Limb (tissue), 2 donors: Measurements from ENCODE around the gene HOXB5.

Source experiments
- DNase-seq, 2 donors: peaks; one replicate each; pipeline ENCODE4 v3.0.0-alpha.2; 2016; ENCODE audit errors: extremely low spot score in 2 of 2

Gene HOXB5

GRCh38 chr17:48563385-48563838, 30.2 kb downstream of the HOXB5 start:
- DNase-seq: peak in 1 of 2 donors; percentile 61

- no peak for DNase-seq
Measured at GRCh38 chr17:48562934-48563333, 30.6 kb downstream of the HOXB5 start.

GRCh38 chr17:48561884-48562810, 31.4 kb downstream of the HOXB5 start:
- no peak for DNase-seq

DNA sequence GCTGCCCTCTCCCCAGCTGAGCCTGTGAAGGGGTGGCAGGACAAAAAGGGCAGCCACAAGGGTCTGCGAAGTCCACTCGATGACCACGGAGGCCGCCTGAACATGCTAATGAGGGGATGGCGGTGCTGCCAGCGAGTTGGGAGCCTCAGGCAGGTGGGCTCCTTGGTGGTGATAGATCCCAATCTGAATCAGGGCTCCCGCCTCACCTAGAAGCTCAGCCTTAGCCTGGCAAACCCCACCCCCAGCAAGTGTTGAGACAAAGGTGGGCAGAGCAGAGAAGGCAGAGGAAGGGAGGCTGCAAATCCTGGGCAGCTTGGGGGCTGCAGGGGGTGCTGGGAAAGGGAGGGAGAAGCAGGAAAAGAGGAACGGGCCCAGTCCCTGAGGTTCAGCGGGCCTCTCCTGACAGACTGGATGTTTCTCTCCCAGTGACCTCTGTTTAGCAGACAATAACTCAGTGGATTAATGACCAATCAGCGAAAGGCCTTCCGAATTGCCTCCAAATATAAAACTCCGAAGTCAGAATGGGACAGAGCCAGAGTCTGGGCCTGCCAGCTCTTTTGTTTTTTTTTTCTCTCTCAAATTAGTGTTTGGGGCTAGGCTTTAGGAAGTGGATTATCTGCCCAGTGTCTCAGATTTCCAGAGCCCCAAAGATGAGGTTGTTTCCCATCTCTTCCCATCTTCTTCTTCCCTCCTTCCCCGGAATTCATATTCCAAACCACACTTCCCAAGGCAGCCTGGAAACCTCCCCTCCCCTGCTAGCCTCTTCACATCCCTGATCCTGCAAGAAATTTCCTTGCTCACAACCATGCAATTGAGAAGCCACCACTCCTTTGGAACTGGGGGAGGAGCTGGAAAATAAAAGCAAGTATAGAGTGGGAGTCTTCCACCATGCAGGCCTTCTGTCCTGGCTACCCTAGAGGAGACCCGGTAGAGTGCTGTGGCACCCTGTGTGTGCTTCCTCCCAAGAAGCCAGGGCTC, 33.5 kb downstream of the HOXB5 start:
- no peak for DNase-seq

DNA sequence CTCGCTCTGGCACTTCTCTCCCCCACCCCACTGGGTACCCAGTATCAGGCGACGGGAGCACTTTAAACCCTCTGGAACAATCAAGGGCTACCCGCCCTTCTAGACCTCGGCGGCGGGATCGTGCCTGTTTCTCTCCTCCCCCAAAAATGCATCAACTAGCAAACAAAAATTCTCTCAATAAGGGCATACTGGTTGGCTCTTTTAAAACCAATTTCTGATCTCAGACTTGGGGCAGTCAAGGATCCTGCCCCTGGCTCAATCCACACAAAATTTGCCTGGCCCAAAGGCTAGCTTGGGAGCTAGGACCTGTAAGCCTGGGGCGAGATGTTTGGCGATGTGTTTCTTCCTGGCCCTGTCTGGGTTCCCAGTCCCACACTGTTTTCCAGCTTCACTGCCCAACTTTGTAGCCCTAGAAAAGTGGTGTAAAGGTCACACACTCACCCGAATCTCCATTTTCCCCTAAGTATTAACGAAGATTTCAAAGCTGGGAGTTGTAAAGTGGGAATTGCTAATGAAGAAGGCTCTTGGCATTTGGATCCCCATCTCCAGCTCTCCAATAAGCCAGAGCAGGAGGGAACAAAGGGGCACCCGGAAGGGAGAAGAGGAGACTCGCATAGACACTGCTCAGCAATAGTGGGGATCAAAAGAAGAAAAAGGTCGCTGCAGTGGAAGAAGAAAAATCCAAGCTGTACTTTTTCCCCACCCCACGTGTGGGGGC, 34.3 kb downstream of the HOXB5 start:
- DNase-seq: no peak

DNA sequence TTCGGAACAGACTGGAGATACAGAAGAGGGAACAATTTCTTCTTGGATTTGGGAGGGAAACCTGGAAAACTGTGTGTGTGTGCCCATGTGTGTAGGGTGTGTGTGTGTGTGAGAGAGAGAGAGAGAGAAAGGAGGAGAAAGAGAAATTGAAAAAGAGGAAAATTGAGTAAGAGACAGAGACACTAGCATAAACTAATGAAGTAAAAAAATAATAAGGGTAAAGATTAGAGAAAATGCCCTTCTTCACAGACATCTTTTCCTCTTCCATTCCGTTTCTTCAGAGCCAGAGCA, 34.8 kb downstream of the HOXB5 start:
- DNase-seq: no peak

DNA sequence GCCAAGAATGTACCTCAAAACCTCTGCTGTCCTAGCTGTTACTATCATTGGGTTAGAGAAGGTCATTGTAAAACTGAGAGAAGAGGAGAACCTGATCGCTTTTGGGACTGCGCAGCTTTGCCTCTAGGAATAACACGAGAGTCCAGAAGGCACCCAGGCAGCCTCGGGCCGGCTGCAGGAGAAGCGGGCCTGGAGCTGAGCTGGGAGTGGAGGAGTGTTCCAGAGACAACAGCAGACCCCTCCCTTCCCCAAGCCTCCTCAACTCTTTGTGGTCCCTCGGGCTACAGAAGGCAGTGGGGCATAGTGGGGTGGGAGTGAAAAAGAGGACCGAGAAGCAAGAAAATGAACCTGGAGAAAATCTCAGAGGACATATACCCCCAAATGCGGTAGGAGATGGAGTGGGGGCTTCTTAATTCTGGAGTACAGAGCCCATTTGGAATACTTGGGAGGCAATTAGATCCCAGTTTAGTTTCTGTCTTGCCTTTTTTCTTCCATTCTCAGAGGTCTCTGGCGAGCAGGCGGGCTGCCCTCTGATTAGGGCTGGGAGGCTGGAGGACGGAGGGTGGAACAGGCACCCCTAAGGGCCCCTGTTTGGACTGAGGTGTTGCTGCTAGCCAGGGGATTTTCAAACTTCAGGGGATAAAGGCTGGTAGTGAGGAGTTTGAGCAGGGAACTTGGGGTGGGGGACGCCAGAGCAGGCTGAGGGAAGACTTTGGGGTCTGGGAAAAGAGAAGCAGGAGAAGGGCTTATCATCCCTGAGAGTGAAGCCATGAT, 35.3 kb downstream of the HOXB5 start:
- peak in 1 of 2 donors; percentile 45 for DNase-seq

GRCh38 chr17:48556576-48557401, 36.8 kb downstream of the HOXB5 start:
- DNase-seq: peak in 1 of 2 donors; percentile 38

- peak in 1 of 2 donors; percentile 41 for DNase-seq
Measured at GRCh38 chr17:48556229-48556575, 37.4 kb downstream of the HOXB5 start.

DNA sequence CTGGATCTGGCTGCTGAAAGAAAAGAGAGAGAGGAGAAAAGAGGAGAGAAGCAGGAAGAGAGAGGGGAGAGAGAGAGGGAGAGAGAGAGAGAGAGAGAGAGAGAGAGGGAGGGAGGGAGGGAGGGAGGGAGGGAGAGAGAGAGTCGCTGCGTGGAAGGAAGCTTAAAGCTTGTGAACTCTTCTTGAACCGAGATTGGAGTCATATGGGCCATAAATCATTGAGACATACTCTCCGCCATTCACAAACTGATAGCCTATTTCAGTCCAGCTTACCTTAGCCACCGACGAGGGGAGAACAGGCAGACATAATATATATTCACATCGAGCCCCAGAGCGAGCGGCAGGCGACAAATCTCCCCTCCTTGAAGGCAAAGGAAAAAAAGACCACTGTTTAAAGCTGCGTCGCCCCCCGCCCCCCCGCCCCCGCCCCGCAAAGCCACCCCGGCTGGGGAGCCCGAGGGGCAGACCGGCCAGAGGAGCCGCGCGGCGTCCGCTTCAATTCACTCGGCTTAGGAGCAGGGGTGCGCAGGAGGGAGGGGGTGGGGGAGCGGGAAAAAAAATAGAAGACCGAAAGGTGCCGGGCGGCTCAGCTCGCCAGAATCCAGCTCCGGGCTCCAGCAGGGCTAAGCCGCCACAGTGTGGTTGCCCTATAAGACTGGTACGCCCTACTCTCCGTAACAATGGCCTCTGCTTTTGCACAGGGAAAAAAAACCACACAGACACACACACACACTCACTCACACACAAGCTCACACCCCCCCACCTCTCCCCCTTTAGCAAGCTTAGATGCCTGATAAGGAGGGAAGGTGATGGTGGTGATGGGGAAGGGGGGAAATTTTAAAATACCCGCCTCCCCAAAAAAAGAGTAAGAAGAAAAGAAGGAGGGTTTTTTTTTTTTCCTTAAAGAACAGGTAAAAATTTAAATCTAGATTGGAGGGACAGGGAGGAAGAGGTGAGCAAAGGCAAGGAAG, 38.0 kb downstream of the HOXB5 start:
- DNase-seq: peak; percentile 80 to 85

DNA sequence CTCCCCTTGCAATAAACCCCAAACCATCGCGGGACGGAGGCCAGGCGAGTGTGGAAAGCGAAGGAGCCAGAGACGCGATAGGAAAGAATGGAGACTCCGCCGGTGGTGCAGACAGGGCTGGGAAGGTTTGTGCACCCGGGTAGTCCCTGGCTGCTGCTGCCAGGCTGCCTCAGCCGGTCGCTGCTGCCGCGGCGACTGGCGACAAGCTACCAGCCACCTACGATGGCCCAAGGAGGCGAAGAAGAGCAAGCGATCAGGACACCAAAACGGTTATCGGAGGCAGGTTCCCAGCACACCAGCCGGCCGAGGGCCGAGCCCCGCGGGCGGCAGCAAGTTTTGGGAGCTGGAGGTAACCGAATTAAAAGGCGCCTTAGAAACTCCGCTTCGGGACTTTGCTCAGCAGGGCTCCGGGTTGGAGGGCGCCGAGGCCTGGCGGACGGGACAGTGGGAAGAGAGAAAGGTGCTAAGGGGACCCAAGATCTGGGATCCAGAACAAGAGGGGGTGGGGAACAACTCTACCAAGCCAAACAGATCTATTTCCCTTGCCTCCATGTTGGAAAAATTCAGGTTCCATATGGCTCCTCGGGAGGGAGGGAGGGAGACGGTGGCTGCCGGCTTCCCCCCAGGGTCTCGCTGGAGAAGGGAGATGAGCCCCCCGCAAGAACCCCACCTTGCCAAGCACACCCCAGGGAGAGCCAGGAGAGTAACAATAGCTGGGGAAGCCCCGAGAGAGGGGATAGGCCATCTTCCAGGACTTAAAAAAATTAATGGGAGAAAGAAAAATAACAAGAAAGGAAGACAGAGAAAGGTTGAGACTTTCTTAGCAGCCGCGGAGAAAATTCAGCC, 38.9 kb downstream of the HOXB5 start:
- DNase-seq: peak in 1 of 2 donors; percentile 69

GRCh38 chr17:48553826-48554225, 39.8 kb downstream of the HOXB5 start:
- no peak for DNase-seq

DNA sequence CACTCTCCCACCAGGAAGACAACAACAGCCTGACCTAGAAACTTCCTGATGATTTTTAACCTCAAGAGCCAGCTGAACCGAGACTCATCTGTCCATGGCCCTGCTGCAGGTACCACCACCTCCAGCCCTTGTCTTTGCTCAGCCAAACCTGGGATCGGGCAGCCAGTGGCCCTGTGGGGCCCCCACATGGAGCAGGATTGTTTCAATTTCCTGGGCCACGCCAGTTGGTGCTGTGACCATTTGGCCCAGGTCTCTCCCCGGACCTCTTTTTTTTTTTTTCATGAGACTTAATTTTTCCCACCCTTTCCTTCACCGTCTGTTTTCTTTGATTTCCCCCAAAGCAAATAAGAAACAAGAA, 40.4 kb downstream of the HOXB5 start:
- DNase-seq: no peak

GRCh38 chr17:48552466-48553189, 41.0 kb downstream of the HOXB5 start:
- peak in 1 of 2 donors; percentile 76 for DNase-seq

- DNase-seq: no peak
Measured at GRCh38 chr17:48551596-48552465, 41.7 kb downstream of the HOXB5 start.

GRCh38 chr17:48551214-48551555, 42.4 kb downstream of the HOXB5 start:
- DNase-seq: no peak
